HG03521 (cell line): ENCODE data around the gene SRGAP2.
A peak's percentile ranks its signal among the peaks of the same experiment; 100 is the strongest.
"Not testable (repeated sequence)": the region's sequence is repeated elsewhere in the genome, so short reads cannot be mapped to it uniquely, and the experiment has no call there.

Experiments
- ATAC-seq: cut with Tn5 transposase; IDR thresholded peaks from one replicate; pipeline ENCODE4 v1.9.1; 2021; ENCODE audit warnings: mild to moderate bottlenecking, moderate library complexity; ENCODE audit not compliant: unreplicated experiment

Gene SRGAP2

GRCh38 chr1:206203364-206204158 lies at the start of gene SRGAP2:
SRGAP2 (plus strand) TSS chr1:206203541; CDS start chr1:206205971, 2,430 bp downstream.
- peak; percentile 4 for ATAC-seq

GRCh38 chr1:206167350-206168029 lies 35.9 kb upstream of the SRGAP2 start:
- ATAC-seq = not testable (repeated sequence)

GRCh38 chr1:206169794-206170193 lies 33.5 kb upstream of the SRGAP2 start:
- not testable (repeated sequence) for ATAC-seq

- not testable (repeated sequence) for ATAC-seq
Measured at GRCh38 chr1:206173110-206173719, 30.1 kb upstream of the SRGAP2 start.

GRCh38 chr1:206174182-206174868 lies 29.0 kb upstream of the SRGAP2 start:
- not testable (repeated sequence) for ATAC-seq

- not testable (repeated sequence) for ATAC-seq
Measured at GRCh38 chr1:206175459-206176113, 27.8 kb upstream of the SRGAP2 start.

GRCh38 chr1:206176114-206176502 lies 27.2 kb upstream of the SRGAP2 start:
- ATAC-seq = not testable (repeated sequence)

- ATAC-seq = not testable (repeated sequence)
Measured at GRCh38 chr1:206178061-206178989, 25.0 kb upstream of the SRGAP2 start.

GRCh38 chr1:206179666-206180065 lies 23.7 kb upstream of the SRGAP2 start:
- not testable (repeated sequence) for ATAC-seq

GRCh38 chr1:206182368-206183317 lies 20.7 kb upstream of the SRGAP2 start:
- ATAC-seq = not testable (repeated sequence)

GRCh38 chr1:206183788-206184187 lies 19.6 kb upstream of the SRGAP2 start:
- ATAC-seq = not testable (repeated sequence)

- ATAC-seq = not testable (repeated sequence)
Measured at GRCh38 chr1:206185778-206186177, 17.6 kb upstream of the SRGAP2 start.

GRCh38 chr1:206186826-206187225 lies 16.5 kb upstream of the SRGAP2 start:
- ATAC-seq = not testable (repeated sequence)

- ATAC-seq = not testable (repeated sequence)
Measured at GRCh38 chr1:206195182-206195581, 8.2 kb upstream of the SRGAP2 start.

GRCh38 chr1:206196748-206197424 lies 6.5 kb upstream of the SRGAP2 start:
- not testable (repeated sequence) for ATAC-seq

- ATAC-seq = peak; percentile 83
Measured at GRCh38 chr1:206202789-206203363, 465 bp upstream of the SRGAP2 start, which contains the start of gene FAM72A. FAM72A (minus strand) TSS chr1:206202839; CDS start chr1:206202025, 814 bp downstream.

GRCh38 chr1:206204159-206204511 lies 794 bp downstream of the SRGAP2 start:
- not testable (repeated sequence) for ATAC-seq
